H1 (cell line): ENCODE results near the gene CD84. TPM values are rescaled to one million over a fixed set of nuclear protein-coding genes. Genes with fewer than 3 reads are reported as not detected.

Source experiments
- CTCF ChIA-PET: fragments of 300-600 bp; sonication (Branson Sonifier 250); formaldehyde crosslinking; loops from one replicate; lab custom pipeline; 2021; ENCODE audit not compliant: partially characterized antibody; lab: Charles Lee
- POLR2A ChIA-PET: fragments of 300-600 bp; sonication (Branson Sonifier 250); formaldehyde crosslinking; loops from one replicate; lab custom pipeline; 2021; ENCODE audit warnings: inconsistent platforms; ENCODE audit not compliant: partially characterized antibody; lab: Charles Lee
- DNase-seq, 2 experiments: peaks; one replicate each; pipeline versions ENCODE4 v3.0.0 to v3.0.0-alpha.2; 2010 to 2022; ENCODE audit warnings: low spot score in 2 of 2, low read depth in 1 of 2, mixed read lengths in 1 of 2
- FAIRE-seq: peaks from 2 replicates; lab custom pipeline; 2011; peaks lifted over from hg19 to GRCh38; lab: Jason Lieb, UNC
- H2AFZ ChIP-seq: 2 replicates; pipeline ENCODE4 v1.8.1; 2012; ENCODE audit warnings: low read length, inconsistent platforms
- H2AK5ac ChIP-seq: 2 replicates; pipeline ENCODE4 v1.6.1; 2013; ENCODE audit warnings: low read depth, low read length
- H2BK120ac ChIP-seq: replicated peaks from 2 replicates; pipeline ENCODE3; 2013; ENCODE audit warnings: low read depth, low read length, inconsistent platforms
- H2BK12ac ChIP-seq: 2 replicates; pipeline ENCODE4 v1.6.1; 2013; ENCODE audit warnings: low read depth, low read length
- H2BK15ac ChIP-seq: 2 replicates; pipeline ENCODE4 v1.6.1; 2013; ENCODE audit warnings: low read length
- H2BK20ac ChIP-seq: 2 replicates; pipeline ENCODE4 v1.6.1; 2013; ENCODE audit warnings: low read length
- H2BK5ac ChIP-seq: 2 replicates; pipeline ENCODE4 v1.6.1; 2013; ENCODE audit warnings: low read depth, low read length
- H3K14ac ChIP-seq: 2 replicates; pipeline ENCODE4 v1.6.1; 2013; ENCODE audit warnings: inconsistent platforms; ENCODE audit not compliant: insufficient read length
- H3K18ac ChIP-seq: 2 replicates; pipeline ENCODE4 v1.6.1; 2013; ENCODE audit warnings: low read length; ENCODE audit errors: extremely low read depth
- H3K23ac ChIP-seq: 2 replicates; pipeline ENCODE4 v1.6.1; 2013; ENCODE audit warnings: inconsistent platforms; ENCODE audit not compliant: insufficient read length
- H3K23me2 ChIP-seq: 2 replicates; pipeline ENCODE4 v1.6.1; 2013; ENCODE audit warnings: low read depth, low read length
- H3K27ac ChIP-seq: 2 replicates; pipeline ENCODE4 v1.6.1; 2011; ENCODE audit warnings: low read depth, low read length, inconsistent platforms
- H3K27me3 ChIP-seq, 4 experiments: replicated peaks in 1 of 4; 1 replicate in 1 of 4; 2 replicates in 3 of 4; pipeline versions ENCODE4 v1.6.1 to v1.8.1; 2011 to 2013; ENCODE audit warnings: low read length in 3 of 4, mild to moderate bottlenecking in 3 of 4, inconsistent platforms in 2 of 4, mixed read lengths in 2 of 4, moderate library complexity in 1 of 4; ENCODE audit not compliant: control insufficient read depth in 3 of 4, insufficient read depth in 3 of 4; ENCODE audit errors: extremely low read depth in 1 of 4
- H3K36me3 ChIP-seq, 4 experiments: 2 replicates each; pipeline versions ENCODE4 v1.6.1 to v1.8.1; 2011 to 2013; ENCODE audit warnings: mild to moderate bottlenecking in 4 of 4, low read length in 3 of 4, moderate library complexity in 2 of 4, control low read depth in 1 of 4, inconsistent platforms in 1 of 4; ENCODE audit not compliant: insufficient read depth in 4 of 4, control insufficient read depth in 2 of 4
- H3K4ac ChIP-seq: replicated peaks from 2 replicates; pipeline ENCODE3; 2013; ENCODE audit warnings: low read length, low read depth, mixed read lengths, inconsistent platforms; ENCODE audit not compliant: insufficient read length
- H3K4me1 ChIP-seq, 4 experiments: replicated peaks in 1 of 4; 1 replicate in 1 of 4; 2 replicates in 3 of 4; pipeline versions ENCODE4 v1.6.1 to v1.8.1; 2011 to 2013; ENCODE audit warnings: low read length in 3 of 4, inconsistent platforms in 2 of 4, mixed read lengths in 1 of 4; ENCODE audit not compliant: insufficient read depth in 4 of 4, control insufficient read depth in 3 of 4
- H3K4me2 ChIP-seq, 2 experiments: 2 replicates each; pipeline versions ENCODE4 v1.6.1 to v1.8.1; 2011 to 2013; ENCODE audit warnings: low read depth in 2 of 2, low read length in 2 of 2, control low read depth in 1 of 2, inconsistent platforms in 1 of 2, mild to moderate bottlenecking in 1 of 2; ENCODE audit not compliant: insufficient read depth in 1 of 2
- H3K4me3 ChIP-seq, 4 experiments: fragments of 200-600, 300-600 bp in 1 of 4; sonication (generic), shearing (Covaris generic), sonication (Bioruptor Twin) in 1 of 4; 2 replicates each; pipeline versions ENCODE4 v1.5.1 to v1.8.1; 2011 to 2016; ENCODE audit warnings: low read length in 4 of 4, low read depth in 3 of 4, control low read depth in 2 of 4, inconsistent platforms in 2 of 4, mild to moderate bottlenecking in 2 of 4, mixed read lengths in 1 of 4, moderate library complexity in 1 of 4; ENCODE audit not compliant: insufficient read depth in 2 of 4; ENCODE audit errors: extremely low read depth in 1 of 4
- H3K56ac ChIP-seq: replicated peaks from 2 replicates; pipeline ENCODE3; 2013; ENCODE audit warnings: low read depth, mild to moderate bottlenecking, mixed read lengths, low read length, inconsistent platforms; ENCODE audit not compliant: insufficient read length
- H3K79me1 ChIP-seq: 2 replicates; pipeline ENCODE4 v1.6.1; 2013; ENCODE audit warnings: low read depth, low read length, control low read depth
- H3K79me2 ChIP-seq, 2 experiments: 2 replicates each; pipeline versions ENCODE4 v1.6.1 to v1.8.1; 2012 to 2013; ENCODE audit warnings: low read length in 2 of 2, mild to moderate bottlenecking in 2 of 2, inconsistent platforms in 1 of 2; ENCODE audit not compliant: insufficient read depth in 2 of 2, control insufficient read depth in 1 of 2
- H3K9ac ChIP-seq, 4 experiments: replicated peaks in 1 of 4; 1 replicate in 1 of 4; 2 replicates in 3 of 4; pipeline versions ENCODE4 v1.6.1 to v1.8.1; 2011 to 2013; ENCODE audit warnings: low read depth in 3 of 4, low read length in 3 of 4, control low read depth in 2 of 4, mild to moderate bottlenecking in 2 of 4, moderate library complexity in 2 of 4, inconsistent platforms in 1 of 4; ENCODE audit errors: extremely low read depth in 1 of 4
- H3K9me3 ChIP-seq, 2 experiments: 2 replicates each; pipeline versions ENCODE4 v1.6.1 to v1.8.1; 2012 to 2013; ENCODE audit warnings: mild to moderate bottlenecking in 2 of 2, moderate library complexity in 2 of 2, control low read depth in 1 of 2, inconsistent platforms in 1 of 2, low read depth in 1 of 2, low read length in 1 of 2, mixed read lengths in 1 of 2; ENCODE audit not compliant: insufficient read depth in 2 of 2
- H4K20me1 ChIP-seq, 2 experiments: replicated peaks in 1 of 2; 2 replicates each; pipeline versions ENCODE3 to v1.8.1; 2011 to 2013; ENCODE audit warnings: inconsistent platforms in 2 of 2, low read length in 2 of 2, mild to moderate bottlenecking in 1 of 2; ENCODE audit not compliant: insufficient read depth in 2 of 2, control insufficient read depth in 1 of 2
- H4K5ac ChIP-seq: 2 replicates; pipeline ENCODE4 v1.6.1; 2013; ENCODE audit warnings: low read length, low read depth, mixed read lengths, inconsistent platforms; ENCODE audit not compliant: insufficient read length
- H4K8ac ChIP-seq: 2 replicates; pipeline ENCODE4 v1.8.0; 2013; ENCODE audit warnings: mild to moderate bottlenecking, moderate library complexity, low read length, inconsistent platforms; ENCODE audit not compliant: insufficient read depth; ENCODE audit errors: extremely low read depth
- H4K91ac ChIP-seq: replicated peaks from 2 replicates; pipeline ENCODE3; 2013; ENCODE audit warnings: low read length, mixed read lengths, inconsistent platforms; ENCODE audit not compliant: insufficient read length
- POLR2A ChIP-seq, 2 experiments: IDR thresholded peaks; 1 replicate in 1 of 2; 2 replicates in 1 of 2; pipeline ENCODE4 v1.6.1; 2011; ENCODE audit warnings: low read depth in 2 of 2, low read length in 2 of 2, mild to moderate bottlenecking in 2 of 2; ENCODE audit errors: control extremely low read depth in 1 of 2
- RBBP5 ChIP-seq: IDR thresholded peaks from 2 replicates; pipeline ENCODE4 v1.7.1; 2012; ENCODE audit warnings: low read depth, mild to moderate bottlenecking, inconsistent platforms, low read length, moderate library complexity, borderline replicate concordance
- polyA plus RNA-seq, 7 experiments: library from polyadenylated mRNA; depleted of rRNA in 3 of 7; stranded (reverse) in 5 of 7; unstranded in 2 of 7; fragments of >200 nt in 5 of 7; fragments of 200-250 nt in 2 of 7; gene quantifications; 1 replicate in 5 of 7; 2 replicates in 1 of 7; 4 replicates in 1 of 7; pipeline versions ENCODE4 v1.2.1 to v1.2.3, GENCODE V29; 2011 to 2013; ENCODE audit warnings: missing spikeins in 2 of 7, mixed read lengths in 2 of 7
- total RNA-seq: library from RNA; stranded (reverse); fragmentation: NEBNext Ultra II Directional; extraction: Animal tissue kit (Norgen Biotek cat#: 25700); gene quantifications from 2 replicates; pipeline ENCODE4 v1.2.1, GENCODE V29; 2021

Gene CD84
- total and polyA plus RNA-seq, 2 of the 8 experiments (the other 6 are each of a cell fraction or from before 2014, with no cell fraction given), result not detected

DNA sequence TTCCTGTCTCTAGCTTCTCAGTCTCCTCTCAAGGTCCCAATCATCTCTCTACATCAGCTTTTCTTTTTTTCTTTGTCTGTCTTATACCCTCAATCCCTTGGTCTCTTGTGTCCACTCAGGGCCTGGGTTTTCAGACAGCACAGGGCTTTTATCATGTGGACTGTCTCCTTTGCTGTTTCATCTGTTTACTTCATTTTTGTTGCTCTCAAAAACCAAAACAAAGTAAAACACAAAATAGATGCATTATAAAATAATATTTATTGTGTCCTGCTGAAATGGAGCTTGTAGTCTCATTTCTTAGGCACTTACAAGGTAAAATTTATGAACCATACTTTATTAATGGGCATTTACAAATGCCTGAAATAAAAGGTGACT is 38.5 kb downstream of the CD84 start:
- no peak overlapping the region for H3K56ac ChIP-seq
- H2BK12ac ChIP-seq, result no peak overlapping the region
- H2BK15ac ChIP-seq, result no peak overlapping the region
- no peak overlapping the region for H4K91ac ChIP-seq
- TF ChIP-seq RBBP5, result no peak
- TF ChIP-seq POLR2A (IDR thresholded peaks at IDR 0.05; ENCODE audit: control extremely low read depth in 1 of 2, low read depth in 2 of 2, low read length in 2 of 2), result no peak
- TF ChIP-seq, all 59 proteins: peak for 0
- Histone ChIP-seq H3K9me3 (no peaks in the 10 kb centered on the region), H2AFZ (no peak overlapping the region), H3K27ac (no peak overlapping the region), H3K36me3 (no peaks in the 10 kb centered on the region), H2BK120ac (no peak overlapping the region), H3K9ac (no peak overlapping the region), H3K14ac (no peak overlapping the region), H3K79me2 (no peaks in the 10 kb centered on the region), H4K8ac (no peak overlapping the region), H4K5ac (no peak overlapping the region), H3K4ac (no peak overlapping the region), H3K18ac (no peak overlapping the region), H2AK5ac (no peak overlapping the region), H2BK5ac (no peak overlapping the region), H3K79me1 (no peaks in the 10 kb centered on the region), H3K23ac (no peak overlapping the region), H3K4me1 (no peaks in the 10 kb centered on the region), H3K27me3 (no peaks in the 10 kb centered on the region), H3K23me2 (no peaks in the 10 kb centered on the region), H4K20me1 (no peaks in the 10 kb centered on the region), H3K4me2 (no peak overlapping the region), H2BK20ac (no peak overlapping the region), H3K4me3 (no peak overlapping the region)
- no peak for FAIRE-seq
- ChIA-PET CTCF (interaction anchor here (0.8 to 1.8 kb wide), 8 partner anchors 9 to 134 kb away, joined by 3 to 9 read pairs (median 4); no protein-coding TSS in a partner anchor), POLR2A (no interaction called here)
- no peak for DNase-seq
